PC-3 (cell line): ENCODE measurements around the gene CNMD.

Experiments used
- EZH2 ChIP-seq: fragments of 300-600 bp; sonication (generic); IDR thresholded peaks from one replicate; pipeline ENCODE4 v1.6.1; 2017; ENCODE audit warnings: antibody characterized with exemption, mild to moderate bottlenecking, low read length; ENCODE audit not compliant: unreplicated experiment
- TF ChIP-seq, protein P1 (sequence below): fragments of 300-600 bp; sonication (generic); conservative IDR thresholded peaks from 2 replicates; pipeline ENCODE4 v1.5.1; 2017; ENCODE audit warnings: antibody characterized with exemption, low read depth, mild to moderate bottlenecking, low read length

- TF ChIP-seq EZH2 = no peak
- TF ChIP-seq, protein P1, sequence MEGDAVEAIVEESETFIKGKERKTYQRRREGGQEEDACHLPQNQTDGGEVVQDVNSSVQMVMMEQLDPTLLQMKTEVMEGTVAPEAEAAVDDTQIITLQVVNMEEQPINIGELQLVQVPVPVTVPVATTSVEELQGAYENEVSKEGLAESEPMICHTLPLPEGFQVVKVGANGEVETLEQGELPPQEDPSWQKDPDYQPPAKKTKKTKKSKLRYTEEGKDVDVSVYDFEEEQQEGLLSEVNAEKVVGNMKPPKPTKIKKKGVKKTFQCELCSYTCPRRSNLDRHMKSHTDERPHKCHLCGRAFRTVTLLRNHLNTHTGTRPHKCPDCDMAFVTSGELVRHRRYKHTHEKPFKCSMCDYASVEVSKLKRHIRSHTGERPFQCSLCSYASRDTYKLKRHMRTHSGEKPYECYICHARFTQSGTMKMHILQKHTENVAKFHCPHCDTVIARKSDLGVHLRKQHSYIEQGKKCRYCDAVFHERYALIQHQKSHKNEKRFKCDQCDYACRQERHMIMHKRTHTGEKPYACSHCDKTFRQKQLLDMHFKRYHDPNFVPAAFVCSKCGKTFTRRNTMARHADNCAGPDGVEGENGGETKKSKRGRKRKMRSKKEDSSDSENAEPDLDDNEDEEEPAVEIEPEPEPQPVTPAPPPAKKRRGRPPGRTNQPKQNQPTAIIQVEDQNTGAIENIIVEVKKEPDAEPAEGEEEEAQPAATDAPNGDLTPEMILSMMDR = no peak
Observed at GRCh38 chr13:52725302-52725701, 14.3 kb downstream of the CNMD start.
